Uterus (tissue), 2 donors: ENCODE data around the gene ADA.

ENCODE experiments used
- CTCF ChIP-seq, 4 experiments: fragments of 200-600 bp in 2 of 4; fragments of 450-650 bp in 2 of 4; sonication (generic) in 2 of 4; IDR thresholded peaks; one replicate each; pipeline ENCODE4 v1.5.1; 2016 to 2019; ENCODE audit warnings: antibody characterized with exemption in 4 of 4, mild to moderate bottlenecking in 2 of 4, moderate library complexity in 1 of 4
- POLR2A ChIP-seq, 2 donors: fragments of 450-650 bp; IDR thresholded peaks; one replicate each; pipeline ENCODE4 v1.6.1; 2016; ENCODE audit warnings: antibody characterized with exemption in 2 of 2, mild to moderate bottlenecking in 1 of 2, moderate library complexity in 1 of 2

- TF ChIP-seq CTCF (IDR thresholded peaks at IDR 0.05) (no peak), POLR2A (IDR thresholded peaks at IDR 0.05) (no peak)
These were observed 42.7 kb upstream of the ADA start for GRCh38 chr20:44694159-44694558.
